D721Med (cell line): ENCODE measurements around the gene CCR3.

Experiments used
- DNase-seq: peaks from one replicate; pipeline ENCODE4 v3.0.0; 2011; ENCODE audit warnings: low spot score; ENCODE audit not compliant: insufficient read length
- FAIRE-seq: peaks from 2 replicates; lab custom pipeline; 2011; peaks lifted over from hg19 to GRCh38; lab: Jason Lieb, UNC
- TF ChIP-seq, protein P1 (sequence below): IDR thresholded peaks from 2 replicates; pipeline ENCODE4 v1.5.1; 2012; ENCODE audit warnings: mild to moderate bottlenecking, control low read depth; ENCODE audit not compliant: insufficient read depth; ENCODE audit errors: missing control alignments

CCR3 gene

DNA sequence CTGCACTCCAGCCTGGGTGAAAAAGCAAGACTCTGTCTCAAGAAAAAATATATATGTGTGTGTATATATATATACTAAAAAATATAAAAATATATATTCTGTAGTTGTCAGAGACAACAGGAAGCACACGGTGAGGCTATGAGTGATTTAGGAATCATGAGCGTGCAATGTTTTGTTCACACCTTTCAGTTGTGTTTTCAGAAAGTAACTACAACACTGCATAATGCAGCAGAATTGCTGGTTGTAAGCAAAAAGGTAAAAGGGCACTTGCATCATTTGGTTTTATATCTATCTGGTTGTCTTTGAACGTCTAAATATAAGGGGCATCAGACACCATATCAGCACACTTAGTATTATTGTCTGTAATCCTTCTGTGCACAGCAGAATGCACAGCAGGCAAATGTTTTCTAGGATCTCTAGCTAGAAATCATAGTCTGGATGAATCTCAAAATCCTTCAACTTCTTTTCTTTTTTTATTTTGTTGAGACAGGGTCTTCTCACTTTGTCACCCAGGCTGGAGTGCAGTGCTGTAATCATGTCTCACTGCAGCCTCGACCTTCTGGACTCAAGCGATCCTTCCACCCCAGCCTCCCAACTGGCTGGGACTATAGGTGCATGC is 44.8 kb downstream of the CCR3 start:
- FAIRE-seq, result no peak
- TF ChIP-seq, protein P1, sequence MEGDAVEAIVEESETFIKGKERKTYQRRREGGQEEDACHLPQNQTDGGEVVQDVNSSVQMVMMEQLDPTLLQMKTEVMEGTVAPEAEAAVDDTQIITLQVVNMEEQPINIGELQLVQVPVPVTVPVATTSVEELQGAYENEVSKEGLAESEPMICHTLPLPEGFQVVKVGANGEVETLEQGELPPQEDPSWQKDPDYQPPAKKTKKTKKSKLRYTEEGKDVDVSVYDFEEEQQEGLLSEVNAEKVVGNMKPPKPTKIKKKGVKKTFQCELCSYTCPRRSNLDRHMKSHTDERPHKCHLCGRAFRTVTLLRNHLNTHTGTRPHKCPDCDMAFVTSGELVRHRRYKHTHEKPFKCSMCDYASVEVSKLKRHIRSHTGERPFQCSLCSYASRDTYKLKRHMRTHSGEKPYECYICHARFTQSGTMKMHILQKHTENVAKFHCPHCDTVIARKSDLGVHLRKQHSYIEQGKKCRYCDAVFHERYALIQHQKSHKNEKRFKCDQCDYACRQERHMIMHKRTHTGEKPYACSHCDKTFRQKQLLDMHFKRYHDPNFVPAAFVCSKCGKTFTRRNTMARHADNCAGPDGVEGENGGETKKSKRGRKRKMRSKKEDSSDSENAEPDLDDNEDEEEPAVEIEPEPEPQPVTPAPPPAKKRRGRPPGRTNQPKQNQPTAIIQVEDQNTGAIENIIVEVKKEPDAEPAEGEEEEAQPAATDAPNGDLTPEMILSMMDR, result no peak
- DNase-seq, result no peak

DNA sequence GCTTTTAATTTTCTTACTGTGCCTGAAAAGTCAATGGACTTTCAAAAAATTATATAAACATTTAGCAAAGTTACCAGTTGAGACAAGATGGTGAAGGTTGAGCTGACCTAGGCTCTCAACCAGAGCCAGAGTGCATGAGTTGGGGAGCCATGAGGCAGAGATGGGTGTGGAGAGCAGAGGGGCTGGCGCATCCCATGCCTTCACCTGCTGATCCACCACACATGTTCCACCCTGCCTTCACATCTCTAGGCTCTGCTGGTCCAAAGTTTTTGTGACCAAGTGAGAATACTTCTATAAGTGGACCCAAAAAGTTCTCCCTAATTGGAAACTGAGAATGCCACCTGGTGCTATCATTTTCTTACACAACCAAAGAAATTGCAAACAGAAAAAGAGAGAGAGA is 47.3 kb downstream of the CCR3 start:
- FAIRE-seq (no peak), DNase-seq (no peak)
- TF ChIP-seq, protein P1, result no peak

DNA sequence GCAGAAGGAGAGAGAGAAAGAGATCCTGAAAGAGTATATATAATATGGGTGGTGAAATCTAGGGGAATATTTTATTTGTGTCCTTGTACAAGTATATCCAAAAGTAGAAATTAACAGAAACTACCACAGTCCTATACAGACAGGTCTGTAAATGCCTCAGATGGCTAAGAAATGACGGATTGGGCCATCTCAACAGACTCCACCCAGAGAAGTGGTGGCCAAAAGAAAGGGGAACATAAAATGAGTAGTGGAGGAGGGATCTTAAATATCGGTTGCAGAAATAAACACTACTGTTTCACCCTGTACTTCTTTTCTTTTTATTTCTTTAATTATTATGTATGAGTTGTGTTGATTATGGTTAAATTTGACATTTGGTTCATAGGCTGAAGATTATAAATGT is 47.7 kb downstream of the CCR3 start:
- FAIRE-seq (no peak), DNase-seq (no peak)
- TF ChIP-seq, protein P1, result no peak

DNA sequence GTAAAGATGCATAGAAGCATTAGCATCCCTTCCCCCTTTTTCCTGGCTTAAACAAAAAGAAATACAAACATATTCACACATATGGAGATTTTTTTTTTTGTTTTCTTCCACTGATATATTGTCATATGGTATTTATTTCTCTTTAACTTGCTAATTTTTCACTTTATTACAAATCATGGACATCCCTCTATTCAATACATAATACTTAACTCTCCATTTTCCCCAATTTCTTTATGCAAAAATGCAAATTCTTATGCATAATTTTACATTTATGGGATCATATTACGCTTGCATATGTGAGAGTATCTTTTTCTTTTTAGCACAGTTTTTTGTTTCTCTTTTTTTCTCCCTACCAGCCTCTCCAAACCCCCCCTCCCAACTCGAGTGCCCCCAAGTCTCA is 48.8 kb downstream of the CCR3 start:
- DNase-seq, result no peak
- FAIRE-seq, result no peak
- TF ChIP-seq, protein P1, result no peak

DNA sequence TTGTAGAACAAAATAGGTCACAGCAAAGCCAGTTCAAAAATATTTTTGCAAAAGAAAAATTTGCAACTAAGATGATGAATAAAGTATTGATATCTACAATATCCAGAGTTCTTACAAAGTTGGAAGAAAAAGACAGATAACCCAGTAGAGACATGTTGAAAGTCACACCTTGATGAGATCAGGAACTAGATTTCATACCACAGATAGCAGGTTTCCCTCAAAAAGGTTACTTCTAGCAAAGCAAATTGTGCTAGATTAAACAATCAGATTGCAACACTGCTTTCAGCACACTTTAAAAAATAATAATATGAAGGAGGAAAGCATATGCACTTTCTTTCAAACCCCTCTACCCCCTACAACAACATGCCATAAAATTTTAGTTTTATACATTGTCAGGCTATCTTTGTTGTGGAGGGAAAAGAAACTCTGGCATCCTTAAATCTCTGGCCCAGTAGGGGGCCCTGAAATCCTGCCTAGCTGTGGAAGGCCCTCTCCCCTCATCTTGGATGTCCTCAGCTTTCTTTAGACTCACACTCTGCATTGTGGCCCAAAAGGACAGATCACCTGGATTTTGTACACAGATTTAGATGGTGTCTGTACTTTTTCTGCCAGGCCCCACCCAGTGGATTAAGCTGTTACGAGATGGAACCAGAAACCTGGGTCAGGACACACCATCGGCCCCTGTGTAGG is 50.9 kb downstream of the CCR3 start:
- DNase-seq, result no peak
- FAIRE-seq, result no peak
- TF ChIP-seq, protein P1, result no peak

DNA sequence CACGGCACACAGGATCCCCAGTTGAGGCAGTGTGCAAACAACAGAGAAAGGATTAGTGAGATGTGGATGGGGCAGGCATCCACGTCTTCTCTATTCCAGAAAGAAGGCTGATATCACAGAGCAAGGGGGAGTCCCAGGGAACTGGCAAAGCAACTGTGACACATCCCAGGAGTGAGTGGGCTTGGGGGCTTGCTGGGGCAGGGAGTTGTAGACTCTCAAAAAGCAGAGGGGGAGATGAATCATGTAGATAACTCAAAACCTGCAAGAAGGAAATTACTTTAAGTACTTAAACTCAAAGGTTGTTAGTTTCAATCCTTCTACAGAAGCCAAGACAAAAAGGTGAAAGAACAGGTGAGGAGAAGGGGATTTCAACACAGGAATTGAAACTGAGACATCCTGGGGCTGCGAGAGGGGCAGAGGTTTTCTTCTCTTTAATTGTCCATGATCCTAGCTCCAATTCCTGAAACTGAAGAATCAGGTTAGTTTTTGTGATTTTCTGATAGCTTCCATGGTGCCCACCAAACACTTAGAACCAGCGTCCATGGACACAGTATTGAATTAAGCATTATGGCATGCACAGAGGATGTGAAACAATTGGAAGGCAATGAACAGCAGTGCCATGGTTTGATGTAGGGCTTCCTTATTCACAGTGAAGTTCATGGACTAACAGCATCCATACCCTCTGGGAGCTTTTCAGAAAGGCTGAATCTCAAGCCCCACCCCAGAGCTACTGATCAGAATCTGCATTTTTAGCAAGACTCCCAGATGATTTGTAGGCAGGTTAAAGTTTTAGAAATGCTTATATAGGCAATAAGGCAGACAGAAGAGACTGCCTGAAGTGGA is 52.0 kb downstream of the CCR3 start:
- FAIRE-seq (no peak), DNase-seq (no peak)
- TF ChIP-seq, protein P1, result no peak

DNA sequence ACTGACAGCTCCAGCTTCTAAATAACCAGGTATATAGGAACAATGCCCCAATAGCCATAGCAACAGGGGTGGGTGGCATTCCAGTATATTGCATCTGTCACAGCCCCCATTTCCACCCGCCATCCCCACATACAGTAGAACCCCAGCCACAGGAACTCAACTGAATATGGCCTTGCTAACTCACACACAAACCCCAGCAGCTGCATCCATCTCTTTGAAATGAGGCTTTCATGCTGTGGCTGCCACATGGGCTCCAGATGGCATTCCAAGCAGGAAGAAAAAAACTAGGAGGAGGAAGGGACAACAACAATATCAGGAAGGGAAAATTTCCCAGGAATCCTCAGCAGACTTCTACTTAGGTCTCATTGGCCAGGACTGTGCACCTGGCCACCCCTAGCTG is 54.6 kb downstream of the CCR3 start:
- TF ChIP-seq, protein P1, result no peak
- FAIRE-seq (no peak), DNase-seq (no peak)
